Caco-2 (cell line): ENCODE data around the gene RANBP3. TPM values are rescaled to one million over a fixed set of nuclear protein-coding genes. Genes with fewer than 3 reads are reported as not detected.

Experiments used
- BruUV-seq: library from RNA; stranded (reverse); fragments of 400-500 nt; replicated peaks from 2 replicates; lab custom pipeline; 2021; lab: Mats Ljungman, UMichigan
- CTCF ChIA-PET: fragments of 300-600 bp; sonication (Branson Sonifier 250); formaldehyde crosslinking; loops from one replicate; lab custom pipeline; 2022; ENCODE audit warnings: antibody characterized with exemption; lab: Charles Lee
- POLR2A ChIA-PET: fragments of 300-600 bp; sonication (Branson Sonifier 250); formaldehyde crosslinking; loops from one replicate; lab custom pipeline; 2022; ENCODE audit warnings: antibody characterized with exemption; lab: Charles Lee
- DNase-seq, 2 experiments: peaks; one replicate each; pipeline versions ENCODE4 v3.0.0 to v3.0.0-alpha.2; 2020 to 2022
- H3K27me3 ChIP-seq: replicated peaks from 2 replicates; pipeline ENCODE4 v1.6.0; 2011; ENCODE audit warnings: low read length; ENCODE audit not compliant: control insufficient read depth, insufficient read depth
- H3K36me3 ChIP-seq: 2 replicates; pipeline ENCODE4 v1.5.1; 2011; ENCODE audit warnings: low read length; ENCODE audit not compliant: control insufficient read depth, insufficient read depth
- H3K4me1 ChIP-seq: fragments of 250-450 bp; sonication (Bioruptor Pico); 2 replicates; pipeline ENCODE4 v1.5.1; 2020; ENCODE audit warnings: mild to moderate bottlenecking
- H3K4me3 ChIP-seq: 2 replicates; pipeline ENCODE4 v1.5.1; 2011; ENCODE audit warnings: low read depth, mild to moderate bottlenecking, control low read depth, low read length
- H3K9me3 ChIP-seq: fragments of 250-450 bp; sonication (Bioruptor Pico); 2 replicates; pipeline ENCODE4 v1.5.1; 2020; ENCODE audit warnings: mild to moderate bottlenecking, moderate library complexity
- H3K27ac Mint-ChIP-seq: one replicate; pipeline ENCODE4 v1.8.0; 2022; ENCODE audit warnings: mixed read lengths; ENCODE audit not compliant: unreplicated experiment
- H3K27me3 Mint-ChIP-seq: one replicate; pipeline ENCODE4 v1.8.0; 2022; ENCODE audit warnings: mixed read lengths; ENCODE audit not compliant: insufficient read depth, unreplicated experiment
- H3K36me3 Mint-ChIP-seq: one replicate; pipeline ENCODE4 v1.8.0; 2022; ENCODE audit warnings: mild to moderate bottlenecking, mixed read lengths; ENCODE audit not compliant: insufficient read depth, unreplicated experiment
- H3K4me1 Mint-ChIP-seq: one replicate; pipeline ENCODE4 v1.8.0; 2022; ENCODE audit warnings: low read depth, mixed read lengths; ENCODE audit not compliant: unreplicated experiment
- H3K4me3 Mint-ChIP-seq: one replicate; pipeline ENCODE4 v1.8.0; 2022; ENCODE audit warnings: mild to moderate bottlenecking, moderate library complexity, mixed read lengths; ENCODE audit not compliant: unreplicated experiment
- H3K9me3 Mint-ChIP-seq: one replicate; pipeline ENCODE4 v1.8.0; 2022; ENCODE audit warnings: mixed read lengths; ENCODE audit not compliant: unreplicated experiment
- intact Hi-C: fragments of 100-400 bp; cut with micrococcal nuclease; formaldehyde crosslinking; loops from one replicate; pipeline ENCODE4 v1.10.0; 2022; ENCODE audit not compliant: unreplicated experiment
- total RNA-seq: library from RNA; stranded (reverse); gene quantifications from 2 replicates; pipeline ENCODE4 v1.2.3, GENCODE V29; 2022
- TF ChIP-seq, protein P1 (sequence below), 2 experiments: fragments of 200-600 bp in 1 of 2; IDR thresholded peaks; 1 replicate in 1 of 2; 2 replicates in 1 of 2; pipeline versions ENCODE4 v1.5.1 to v1.8.0; 2011 to 2022; ENCODE audit warnings: antibody characterized with exemption in 1 of 2, control low read depth in 1 of 2, inconsistent platforms in 1 of 2, low read depth in 1 of 2, low read length in 1 of 2, mild to moderate bottlenecking in 1 of 2, moderate library complexity in 1 of 2; ENCODE audit not compliant: insufficient read depth in 1 of 2, severe bottlenecking in 1 of 2, unreplicated experiment in 1 of 2

RANBP3 gene
- total RNA-seq, 1 experiment from 2014 or later = 90.4 TPM

- Histone ChIP-seq H3K9me3 (no peaks in the 10 kb centered on the region), H3K4me1 (peaks cover 24% of the 10 kb centered on the region), H3K36me3 (no peaks in the 10 kb centered on the region), H3K4me3 (no peak overlapping the region), H3K27me3 (no peaks in the 10 kb centered on the region)
- no TSS peak for BruUV-seq
- Mint-ChIP-seq H3K4me3 (no peak overlapping the region), H3K27me3 (no peaks in the 10 kb centered on the region), H3K36me3 (peaks cover 12% of the 10 kb centered on the region), H3K27ac (no peak overlapping the region), H3K9me3 (no peaks in the 10 kb centered on the region), H3K4me1 (peaks cover 19% of the 10 kb centered on the region)
- intact Hi-C loops = no loop called here
- DNase-seq = no peak
- TF ChIP-seq, protein P1, sequence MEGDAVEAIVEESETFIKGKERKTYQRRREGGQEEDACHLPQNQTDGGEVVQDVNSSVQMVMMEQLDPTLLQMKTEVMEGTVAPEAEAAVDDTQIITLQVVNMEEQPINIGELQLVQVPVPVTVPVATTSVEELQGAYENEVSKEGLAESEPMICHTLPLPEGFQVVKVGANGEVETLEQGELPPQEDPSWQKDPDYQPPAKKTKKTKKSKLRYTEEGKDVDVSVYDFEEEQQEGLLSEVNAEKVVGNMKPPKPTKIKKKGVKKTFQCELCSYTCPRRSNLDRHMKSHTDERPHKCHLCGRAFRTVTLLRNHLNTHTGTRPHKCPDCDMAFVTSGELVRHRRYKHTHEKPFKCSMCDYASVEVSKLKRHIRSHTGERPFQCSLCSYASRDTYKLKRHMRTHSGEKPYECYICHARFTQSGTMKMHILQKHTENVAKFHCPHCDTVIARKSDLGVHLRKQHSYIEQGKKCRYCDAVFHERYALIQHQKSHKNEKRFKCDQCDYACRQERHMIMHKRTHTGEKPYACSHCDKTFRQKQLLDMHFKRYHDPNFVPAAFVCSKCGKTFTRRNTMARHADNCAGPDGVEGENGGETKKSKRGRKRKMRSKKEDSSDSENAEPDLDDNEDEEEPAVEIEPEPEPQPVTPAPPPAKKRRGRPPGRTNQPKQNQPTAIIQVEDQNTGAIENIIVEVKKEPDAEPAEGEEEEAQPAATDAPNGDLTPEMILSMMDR (IDR thresholded peaks at IDR 0.05; ENCODE audit: insufficient read depth in 1 of 2, low read depth in 1 of 2, low read length in 1 of 2, severe bottlenecking in 1 of 2, unreplicated experiment in 1 of 2) = no peak
- POLR2A ChIA-PET = interaction anchor here (0.6 kb wide), 1 partner anchor 60 kb away, joined by 3 read pairs; no protein-coding TSS in a partner anchor
- CTCF ChIA-PET = interaction anchor here (1.8 kb wide), 1 partner anchor 11 kb away, joined by 7 read pairs; no protein-coding TSS in a partner anchor
Observed at GRCh38 chr19:5957170-5957569, 20.8 kb downstream of the RANBP3 start.

- Histone ChIP-seq H3K9me3 (no peaks in the 10 kb centered on the region), H3K27me3 (no peaks in the 10 kb centered on the region), H3K4me1 (peaks cover 20% of the 10 kb centered on the region), H3K36me3 (no peaks in the 10 kb centered on the region), H3K4me3 (no peak overlapping the region)
- no peak for DNase-seq
- POLR2A ChIA-PET = no interaction called here
- H3K9me3 Mint-ChIP-seq = no peaks in the 10 kb centered on the region
- TF ChIP-seq, protein P1 (IDR thresholded peaks at IDR 0.05; ENCODE audit: insufficient read depth in 1 of 2, low read depth in 1 of 2, low read length in 1 of 2, severe bottlenecking in 1 of 2, unreplicated experiment in 1 of 2) = no peak
- peaks cover 15% of the 10 kb centered on the region for H3K4me1 Mint-ChIP-seq
- H3K4me3 Mint-ChIP-seq = no peak overlapping the region
- intact Hi-C loops = no loop called here
- no peak overlapping the region for H3K27ac Mint-ChIP-seq
- CTCF ChIA-PET = interaction anchor here (1.8 kb wide), 1 partner anchor 11 kb away, joined by 7 read pairs; no protein-coding TSS in a partner anchor
- no peaks in the 10 kb centered on the region for H3K27me3 Mint-ChIP-seq
- H3K36me3 Mint-ChIP-seq = peaks cover 12% of the 10 kb centered on the region
- no TSS peak for BruUV-seq
Observed at GRCh38 chr19:5956728-5957127, 21.2 kb downstream of the RANBP3 start.

GRCh38 chr19:5956323-5956722 is 21.6 kb downstream of the RANBP3 start:
- Mint-ChIP-seq H3K4me1 (peaks cover 14% of the 10 kb centered on the region), H3K27me3 (no peaks in the 10 kb centered on the region), H3K9me3 (no peaks in the 10 kb centered on the region), H3K36me3 (peaks cover 12% of the 10 kb centered on the region), H3K27ac (no peak overlapping the region), H3K4me3 (no peak overlapping the region)
- Histone ChIP-seq H3K4me1 (peaks cover 20% of the 10 kb centered on the region), H3K9me3 (no peaks in the 10 kb centered on the region), H3K27me3 (no peaks in the 10 kb centered on the region), H3K36me3 (no peaks in the 10 kb centered on the region), H3K4me3 (no peak overlapping the region)
- TF ChIP-seq, protein P1 (IDR thresholded peaks at IDR 0.05; ENCODE audit: insufficient read depth in 1 of 2, low read depth in 1 of 2, low read length in 1 of 2, severe bottlenecking in 1 of 2, unreplicated experiment in 1 of 2) = no peak
- DNase-seq = no peak
- CTCF ChIA-PET = interaction anchor here (1.8 kb wide), 1 partner anchor 11 kb away, joined by 7 read pairs; no protein-coding TSS in a partner anchor
- intact Hi-C loops = no loop called here
- POLR2A ChIA-PET = no interaction called here
- BruUV-seq = no TSS peak
